Stromal cell of bone marrow (primary cell): Measurements from ENCODE around the gene DDX1.

Experiments
- DNase-seq: peaks from one replicate; pipeline ENCODE4 v3.0.0-alpha.2; 2012; ENCODE audit warnings: low read depth

The DDX1 gene

DNA sequence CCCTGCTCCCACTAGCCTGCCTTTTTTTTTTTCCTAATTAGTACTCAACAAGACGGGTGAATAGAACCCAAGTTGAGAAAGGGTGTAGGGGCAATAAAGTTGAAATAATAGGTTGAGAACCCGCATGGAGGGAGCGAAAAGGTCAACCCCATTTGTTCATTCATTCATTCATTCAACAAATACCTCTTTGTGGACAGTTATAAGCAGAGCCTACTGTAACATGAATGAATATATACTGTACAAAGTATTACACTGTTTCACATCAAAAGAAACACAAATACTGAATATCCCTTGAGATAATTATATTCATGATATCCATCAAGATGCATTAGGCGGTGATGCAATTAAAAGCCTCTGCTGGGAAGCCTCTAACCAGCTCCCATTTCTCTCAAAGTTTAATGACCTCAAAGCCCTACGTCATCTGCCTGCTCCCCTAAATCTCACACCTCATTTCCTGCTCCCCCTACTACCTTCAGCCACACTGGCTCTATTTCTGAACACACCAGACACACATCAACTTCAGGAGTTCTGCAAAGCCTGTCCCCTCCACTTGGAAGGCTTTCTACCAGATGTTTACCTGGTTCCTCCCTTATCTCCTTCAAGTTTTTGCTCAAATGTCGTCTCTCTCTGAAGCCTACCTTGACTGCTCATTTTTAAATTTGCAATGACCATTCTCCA is 29.2 kb upstream of the DDX1 start:
- no peak for DNase-seq

DNA sequence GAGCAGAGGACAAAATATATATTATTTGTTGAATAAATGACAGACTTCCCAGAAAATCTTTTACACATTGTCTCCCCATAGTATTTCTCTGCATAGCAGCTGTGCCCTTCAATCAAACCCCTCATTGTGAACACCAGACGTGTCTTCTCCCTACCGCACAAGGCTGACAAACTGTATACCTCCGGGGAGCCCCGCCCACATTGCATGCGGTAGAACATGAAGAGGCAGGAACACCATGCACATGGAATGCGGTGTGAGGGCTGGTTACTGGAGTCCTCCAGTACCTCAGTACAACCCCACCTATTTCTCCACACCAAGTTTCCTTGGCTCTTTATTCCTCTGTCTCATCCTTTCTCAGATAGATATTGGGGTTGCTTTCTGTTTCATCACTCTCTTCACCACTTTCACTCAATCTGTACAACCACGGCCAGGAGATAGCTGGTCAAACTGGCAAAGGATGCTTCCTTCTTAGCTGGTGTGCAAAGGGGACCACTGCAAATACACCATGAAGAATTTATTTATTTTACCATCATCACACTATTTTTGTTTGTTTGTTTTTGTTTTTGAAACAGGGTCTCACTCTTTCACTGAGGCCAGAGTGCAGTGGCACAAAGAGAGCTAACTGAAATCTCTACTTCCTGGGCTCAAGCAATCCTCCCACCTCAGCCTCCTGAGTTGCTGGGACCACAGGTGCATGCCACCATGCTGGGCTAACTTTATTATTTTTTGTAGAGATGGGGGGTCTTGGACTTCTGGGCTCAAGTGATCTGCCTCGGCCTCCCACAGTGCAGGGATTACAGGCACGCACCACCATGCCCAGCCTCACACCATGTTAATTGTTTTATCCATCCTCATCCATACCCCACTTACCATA is 28.2 kb upstream of the DDX1 start:
- no peak for DNase-seq

- DNase-seq, result no peak
Observed at GRCh38 chr2:15565392-15565791, 26.3 kb upstream of the DDX1 start.

- DNase-seq, result no peak
Observed at GRCh38 chr2:15565994-15566671, 25.5 kb upstream of the DDX1 start.

DNA sequence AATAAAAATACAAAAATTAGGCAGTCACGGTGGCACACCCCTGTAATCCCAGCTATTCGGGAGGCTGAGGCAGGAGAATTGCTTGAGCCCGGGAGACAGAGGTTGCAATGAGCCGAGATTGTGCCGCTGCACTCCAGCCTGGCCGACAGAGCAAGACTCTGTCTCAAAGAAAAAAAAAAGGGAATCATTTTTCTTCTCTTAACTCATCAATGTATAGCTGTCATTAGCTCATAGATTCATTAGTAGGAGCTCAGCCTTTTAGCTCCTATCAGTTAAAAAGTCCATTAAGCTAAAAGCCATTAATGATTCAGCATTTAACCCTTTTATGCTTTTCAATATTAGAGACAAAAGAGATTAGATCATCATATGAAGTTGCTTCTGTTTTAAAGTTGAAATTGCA is 24.8 kb upstream of the DDX1 start:
- no peak for DNase-seq

GRCh38 chr2:15568874-15569273 is 22.8 kb upstream of the DDX1 start:
- DNase-seq, result no peak

- DNase-seq, result no peak
Observed at GRCh38 chr2:15570104-15570503, 21.6 kb upstream of the DDX1 start.

- DNase-seq, result no peak
Observed at GRCh38 chr2:15571729-15572128, 19.9 kb upstream of the DDX1 start.

GRCh38 chr2:15577071-15577735 is 14.5 kb upstream of the DDX1 start:
- peak; percentile 71 for DNase-seq

GRCh38 chr2:15579641-15580040 is 12.0 kb upstream of the DDX1 start:
- no peak for DNase-seq

DNA sequence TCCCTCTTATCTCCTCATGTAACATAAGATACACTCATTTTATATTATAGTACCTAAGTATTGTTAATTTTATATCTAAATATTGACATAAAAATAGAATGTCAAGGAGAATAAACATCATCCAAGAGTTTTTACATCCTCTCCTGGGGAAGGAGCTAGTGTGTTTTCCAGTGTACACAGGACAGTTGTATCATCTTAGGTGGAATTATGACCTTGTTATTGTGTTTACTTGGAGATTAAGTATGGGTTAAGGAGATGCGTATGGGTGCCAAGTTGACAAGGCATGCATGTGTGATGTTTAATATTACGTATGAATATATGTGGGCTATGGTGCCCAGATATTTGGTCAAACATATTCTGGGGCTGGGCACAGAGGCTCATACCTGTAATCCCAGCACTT is 11.2 kb upstream of the DDX1 start:
- DNase-seq, result no peak

- DNase-seq, result no peak
Observed at GRCh38 chr2:15582710-15583357, 8.8 kb upstream of the DDX1 start.

- DNase-seq, result no peak
Observed at GRCh38 chr2:15583826-15584225, 7.8 kb upstream of the DDX1 start.

DNA sequence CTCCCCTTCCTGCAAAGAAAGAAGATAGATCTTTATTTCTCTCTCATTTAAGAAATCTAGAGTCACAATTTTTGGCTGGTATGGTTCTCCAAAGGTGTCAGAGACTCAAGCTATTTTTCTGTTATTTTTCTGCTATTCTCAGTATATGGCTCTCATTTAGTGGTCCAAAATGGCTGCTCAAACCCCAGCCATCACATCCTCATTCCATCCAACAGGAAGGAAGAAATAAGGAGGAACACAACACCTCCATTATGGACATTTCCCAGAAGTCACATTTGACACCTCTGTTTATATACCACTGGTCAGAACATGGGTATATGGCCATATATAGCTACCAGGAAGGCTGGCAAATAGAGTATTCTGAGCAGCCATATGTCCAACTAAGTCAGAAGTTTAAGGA is 7.4 kb upstream of the DDX1 start:
- DNase-seq, result no peak

- DNase-seq, result no peak
Observed at GRCh38 chr2:15584767-15585469, 6.8 kb upstream of the DDX1 start.

GRCh38 chr2:15588329-15588919 is 3.2 kb upstream of the DDX1 start:
- peak; percentile 27 for DNase-seq

DNA sequence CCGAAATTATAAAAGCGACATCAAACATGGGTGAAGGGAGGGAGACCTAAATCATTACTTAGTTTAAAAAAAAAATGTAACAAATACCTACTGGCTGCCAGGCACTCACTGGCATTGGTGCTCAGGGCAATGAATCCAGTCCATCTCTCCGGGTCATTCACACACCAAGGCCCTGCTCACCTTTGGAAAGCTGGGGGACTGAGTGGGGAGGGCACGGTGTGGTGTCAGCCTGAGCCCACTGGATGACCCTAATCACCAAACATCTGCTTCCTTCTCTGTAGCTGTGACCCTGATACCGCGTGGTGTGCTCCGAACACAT is 336 bp upstream of the DDX1 start:
- no peak for DNase-seq

GRCh38 chr2:15593327-15593705 is 1.6 kb downstream of the DDX1 start:
- no peak for DNase-seq

- no peak for DNase-seq
Observed at GRCh38 chr2:15594291-15595256, 2.9 kb downstream of the DDX1 start.

GRCh38 chr2:15595342-15595905 is 3.8 kb downstream of the DDX1 start:
- no peak for DNase-seq
